Body of pancreas (tissue), 4 donors: ENCODE results near the gene SPDYC. TPM values are rescaled to one million over a fixed set of nuclear protein-coding genes. Genes with fewer than 3 reads are reported as not detected.
A peak's percentile ranks its signal among the peaks of the same experiment; 100 is the strongest.
"Not testable (repeated sequence)": the region's sequence is repeated elsewhere in the genome, so short reads cannot be mapped to it uniquely, and the experiment has no call there.

Experiments
- ATAC-seq: fragments of 150-250 bp; one replicate; pipeline ENCODE4 v1.9.1; 2016
- DNase-seq, 4 donors: peaks; one replicate each; pipeline ENCODE4 v3.0.0-alpha.2; 2019
- H3K27ac ChIP-seq, 4 donors: fragments of 200-600 bp; sonication (generic); 1 replicate in 3 of 4; 2 replicates in 1 of 4; pipeline versions ENCODE4 v1.5.1 to v1.6.1; 2016 to 2019; ENCODE audit warnings: mild to moderate bottlenecking in 1 of 4, mixed read lengths in 1 of 4, moderate library complexity in 1 of 4
- H3K27me3 ChIP-seq, 2 donors: fragments of 200-600 bp; sonication (generic); one replicate each; pipeline ENCODE4 v1.6.0; 2016; ENCODE audit warnings: mild to moderate bottlenecking in 1 of 2
- H3K36me3 ChIP-seq, 2 donors: fragments of 200-600 bp; sonication (generic); replicated peaks in 1 of 2; 2 replicates each; pipeline ENCODE4 v1.5.1; 2016; ENCODE audit warnings: low read depth in 2 of 2; ENCODE audit not compliant: insufficient read depth in 1 of 2
- H3K4me1 ChIP-seq: fragments of 200-600 bp; sonication (generic); one replicate; pipeline ENCODE4 v1.6.0; 2016
- H3K4me3 ChIP-seq, 2 donors: fragments of 200-600 bp; sonication (generic); 1 replicate in 1 of 2; 2 replicates in 1 of 2; pipeline ENCODE4 v1.5.1; 2016 to 2019
- H3K9me3 ChIP-seq, 3 donors: fragments of 200-600 bp; sonication (generic); 1 replicate in 2 of 3; 2 replicates in 1 of 3; pipeline ENCODE4 v1.5.1; 2016
- POLR2A ChIP-seq, 3 donors: fragments of 450-650 bp; IDR thresholded peaks; one replicate each; pipeline ENCODE4 v1.6.1; 2016; ENCODE audit warnings: antibody characterized with exemption in 3 of 3, mild to moderate bottlenecking in 2 of 3
- WGBS, 2 donors: methylation state at CpG; one replicate each; pipeline ENCODE4 v1.1.5; 2017; 5-methylcytosine and 5-hydroxymethylcytosine counted together
- intact Hi-C: fragments of 100-400 bp; cut with DNase I; formaldehyde crosslinking; loops from one replicate; pipeline ENCODE4 v1.15.1; 2023
- total RNA-seq, 2 donors: library from RNA; depleted of rRNA; stranded (reverse); fragments of >200 nt; gene quantifications; one replicate each; pipeline ENCODE4 v1.1.0, GENCODE V29; 2016
- TF ChIP-seq, protein P1 (sequence below), 7 experiments: fragments of 450-650 bp in 4 of 7; fragments of 200-600 bp in 3 of 7; sonication (generic) in 3 of 7; IDR thresholded peaks; one replicate each; pipeline ENCODE4 v1.5.1; 2016 to 2019; ENCODE audit warnings: antibody characterized with exemption in 7 of 7

The SPDYC gene
- total RNA-seq, 2 donors from 2014 or later, result not detected

DNA sequence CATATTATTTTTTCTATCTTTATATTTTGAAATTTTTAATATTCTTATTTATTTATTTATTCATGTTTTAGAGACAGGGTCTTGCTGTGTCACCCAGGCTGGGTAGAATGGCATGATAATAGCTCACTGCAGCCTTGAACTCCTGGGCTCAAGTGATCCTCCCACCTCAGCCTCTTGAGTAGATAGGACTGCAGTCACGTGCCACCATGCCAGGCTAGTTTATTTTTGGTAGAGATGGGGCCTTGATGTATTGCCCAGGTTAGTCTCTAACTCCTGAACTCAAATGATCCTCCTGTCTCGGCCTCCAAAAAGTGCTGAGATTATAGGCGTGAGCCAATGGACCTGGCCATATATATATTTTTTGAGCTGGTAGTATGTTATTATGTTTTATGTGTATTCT, 2.4 kb upstream of the SPDYC start:
- Histone ChIP-seq H3K9me3 (no peaks in the 10 kb centered on the region), H3K4me3 (no peak overlapping the region), H3K27ac (no peak overlapping the region), H3K27me3 (no peaks in the 10 kb centered on the region), H3K4me1 (peaks cover 9% of the 10 kb centered on the region), H3K36me3 (no peaks in the 10 kb centered on the region)
- TF ChIP-seq, protein P1, sequence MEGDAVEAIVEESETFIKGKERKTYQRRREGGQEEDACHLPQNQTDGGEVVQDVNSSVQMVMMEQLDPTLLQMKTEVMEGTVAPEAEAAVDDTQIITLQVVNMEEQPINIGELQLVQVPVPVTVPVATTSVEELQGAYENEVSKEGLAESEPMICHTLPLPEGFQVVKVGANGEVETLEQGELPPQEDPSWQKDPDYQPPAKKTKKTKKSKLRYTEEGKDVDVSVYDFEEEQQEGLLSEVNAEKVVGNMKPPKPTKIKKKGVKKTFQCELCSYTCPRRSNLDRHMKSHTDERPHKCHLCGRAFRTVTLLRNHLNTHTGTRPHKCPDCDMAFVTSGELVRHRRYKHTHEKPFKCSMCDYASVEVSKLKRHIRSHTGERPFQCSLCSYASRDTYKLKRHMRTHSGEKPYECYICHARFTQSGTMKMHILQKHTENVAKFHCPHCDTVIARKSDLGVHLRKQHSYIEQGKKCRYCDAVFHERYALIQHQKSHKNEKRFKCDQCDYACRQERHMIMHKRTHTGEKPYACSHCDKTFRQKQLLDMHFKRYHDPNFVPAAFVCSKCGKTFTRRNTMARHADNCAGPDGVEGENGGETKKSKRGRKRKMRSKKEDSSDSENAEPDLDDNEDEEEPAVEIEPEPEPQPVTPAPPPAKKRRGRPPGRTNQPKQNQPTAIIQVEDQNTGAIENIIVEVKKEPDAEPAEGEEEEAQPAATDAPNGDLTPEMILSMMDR (IDR thresholded peaks at IDR 0.05), result no peak
- TF ChIP-seq POLR2A (IDR thresholded peaks at IDR 0.05), result no peak
- no peak for ATAC-seq
- WGBS, 2 donors, result 84 to 88% methylated on average over 3 of the region's 3 CpGs
- intact Hi-C loops, result no loop called here
- no peak for DNase-seq

DNA sequence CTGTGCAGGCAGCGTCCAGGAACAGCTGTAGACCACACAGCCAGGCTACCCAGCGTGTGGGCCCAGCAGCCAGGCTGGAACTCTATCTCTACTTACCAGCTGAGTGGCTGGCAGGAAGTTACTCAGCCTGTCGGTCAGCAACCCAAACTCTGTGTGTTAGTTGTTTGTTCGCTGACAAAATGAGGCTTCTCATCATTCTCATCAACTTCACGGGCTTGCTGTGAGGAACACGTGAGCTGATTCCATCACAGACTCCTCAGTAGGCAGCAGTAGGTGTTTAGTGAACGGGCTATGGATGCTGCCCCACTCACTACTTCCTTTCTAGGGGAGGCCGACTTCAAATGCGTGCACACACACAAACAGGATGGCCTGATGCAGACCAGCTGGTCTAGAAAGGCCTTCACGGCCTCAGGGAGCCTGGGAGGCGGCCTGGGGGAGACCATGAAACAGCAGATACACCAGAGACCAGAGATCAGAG, 830 bp upstream of the SPDYC start:
- 72 to 91% methylated on average over 7 to 11 of the region's 11 CpGs for WGBS, 2 donors
- Histone ChIP-seq H3K9me3 (no peaks in the 10 kb centered on the region), H3K4me1 (peaks cover 9% of the 10 kb centered on the region), H3K27me3 (no peaks in the 10 kb centered on the region), H3K27ac (no peak overlapping the region), H3K36me3 (no peaks in the 10 kb centered on the region), H3K4me3 (no peak overlapping the region)
- DNase-seq (no peak), ATAC-seq (no peak)
- intact Hi-C loops, result no loop called here
- TF ChIP-seq POLR2A (IDR thresholded peaks at IDR 0.05), result no peak
- TF ChIP-seq, protein P1 (IDR thresholded peaks at IDR 0.05), result no peak

DNA sequence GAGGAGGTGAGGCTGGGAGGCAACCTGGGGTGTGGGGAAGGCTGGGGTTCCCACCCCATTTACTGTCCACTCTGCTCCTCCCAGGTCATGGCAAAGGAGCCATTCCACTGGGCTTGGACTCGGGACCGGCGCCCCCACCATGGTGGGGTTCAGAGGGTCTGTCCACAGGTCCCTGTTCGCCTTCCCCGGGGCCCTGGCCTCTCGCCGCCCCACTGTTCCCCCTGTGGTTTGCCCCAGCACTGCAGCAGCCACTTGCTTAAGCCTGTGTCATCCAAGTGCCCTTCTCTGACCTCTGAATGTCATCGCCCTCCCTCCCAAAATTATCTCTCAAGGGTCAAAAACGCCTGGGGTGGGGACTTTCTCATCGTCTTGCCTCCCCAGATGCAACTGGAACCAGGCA, 2.6 kb downstream of the SPDYC start:
- no peak overlapping the region for H3K4me3 ChIP-seq
- DNase-seq (no peak), ATAC-seq (no peak)
- no peak for TF ChIP-seq POLR2A (IDR thresholded peaks at IDR 0.05)
- TF ChIP-seq, protein P1 (IDR thresholded peaks at IDR 0.05), result no peak
- no peaks in the 10 kb centered on the region for H3K36me3 ChIP-seq
- no peaks in the 10 kb centered on the region for H3K4me1 ChIP-seq
- intact Hi-C loops, result no loop called here
- H3K27ac ChIP-seq, result no peak overlapping the region
- WGBS, 2 donors, result 75 to 79% methylated on average over 9 of the region's 10 CpGs
- H3K9me3 ChIP-seq, result no peaks in the 10 kb centered on the region
- no peaks in the 10 kb centered on the region for H3K27me3 ChIP-seq

DNA sequence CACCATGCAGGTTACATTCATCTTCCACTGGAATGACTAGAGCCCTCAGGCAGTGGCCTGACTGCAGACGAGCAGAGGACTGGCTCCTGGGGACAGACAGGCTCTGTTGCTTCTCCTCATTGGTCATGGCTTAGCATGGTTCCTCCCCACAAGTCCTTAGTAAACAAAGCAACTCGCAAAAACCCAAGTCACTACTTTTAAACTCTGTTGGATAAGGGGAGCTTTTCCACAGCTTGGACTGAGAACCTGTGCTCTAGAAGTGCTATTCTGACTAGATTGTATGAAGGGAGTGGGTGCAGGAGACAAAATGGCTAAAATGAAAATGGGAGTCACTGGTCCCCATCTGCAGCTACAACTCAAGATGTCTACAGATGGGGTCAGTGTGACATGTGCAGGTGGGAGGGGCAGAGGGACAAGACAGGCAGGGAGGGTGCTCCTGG, 4.6 kb downstream of the SPDYC start:
- H3K27me3 ChIP-seq, ATAC-seq, DNase-seq, H3K4me3 ChIP-seq, H3K9me3 ChIP-seq, H3K36me3 ChIP-seq, H3K4me1 ChIP-seq, H3K27ac ChIP-seq, intact Hi-C loops: not testable (repeated sequence)
- WGBS, 2 donors, result 43 to 50% methylated on average over 2 of the region's 2 CpGs

DNA sequence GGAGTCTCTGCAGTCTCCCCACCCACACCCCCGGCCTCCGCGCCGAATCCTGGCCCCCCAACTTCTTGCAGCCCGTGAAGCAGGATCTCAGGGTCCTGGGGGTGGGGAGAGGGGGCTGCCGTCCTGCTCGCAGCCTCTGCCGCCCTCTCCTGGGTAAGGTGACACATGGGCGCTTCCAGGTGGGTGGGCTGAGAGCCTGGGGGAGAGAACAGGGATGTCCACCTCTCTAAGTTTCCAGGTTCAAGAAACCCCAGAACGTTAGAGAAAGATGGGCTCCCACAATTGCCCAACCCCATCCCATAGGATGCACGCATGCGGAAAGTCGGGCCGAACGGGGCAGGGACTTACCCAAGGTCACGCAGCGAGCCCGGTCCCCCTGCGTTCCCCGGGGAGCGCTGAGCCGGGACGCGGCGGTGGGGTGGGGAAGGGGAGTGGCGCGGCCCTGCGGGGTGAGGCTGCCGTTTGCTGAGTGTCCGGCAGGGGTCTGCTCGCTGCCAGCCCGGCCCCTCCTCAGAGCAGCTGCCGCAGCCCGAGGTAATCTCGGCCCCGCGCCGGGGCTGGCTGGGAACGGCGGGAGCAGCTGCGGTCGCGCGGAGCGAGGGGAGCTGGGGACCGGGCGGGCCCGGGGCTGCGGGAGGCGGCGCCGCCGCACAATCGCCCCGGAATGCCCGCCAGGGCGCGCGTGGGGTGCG, 11.0 kb downstream of the SPDYC start:
- peak; percentile 64 to 81 (median 67) for TF ChIP-seq POLR2A (IDR thresholded peaks at IDR 0.05)
- TF ChIP-seq, protein P1 (IDR thresholded peaks at IDR 0.05), result peak; percentile 38 to 79 (median 58)
- H3K36me3 ChIP-seq, result peaks cover 0 to 3% of the 10 kb centered on the region in 2 donors
- ATAC-seq, result peak; percentile 58
- no peaks in the 10 kb centered on the region for H3K9me3 ChIP-seq
- WGBS, 2 donors, result 0 to 1% methylated on average over 6 to 51 of the region's 60 CpGs
- H3K27me3 ChIP-seq, result no peaks in the 10 kb centered on the region
- H3K27ac ChIP-seq, result peak overlapping the region; percentile 88 to 98 (median 96)
- peak overlapping the region; percentile 57 to 65 for H3K4me3 ChIP-seq
- intact Hi-C loops, result no loop called here
- DNase-seq, result peak; percentile 72 to 79 (median 75)
- H3K4me1 ChIP-seq, result peaks cover 46% of the 10 kb centered on the region
